T-helper 1 cell treated with Interleukin-12 subunit alpha and Interleukin-12 subunit beta and Interleukin-4 antibody, amounts not matched to agents 30 μg/mL and 1 μg/mL, for 36 hours (primary cell): ENCODE data around the gene FMN1.

Experiments
- H3K27ac Mint-ChIP-seq: one replicate; pipeline ENCODE4 v1.8.0; 2021; ENCODE audit warnings: mild to moderate bottlenecking, mixed read lengths
- H3K27me3 Mint-ChIP-seq: one replicate; pipeline ENCODE4 v1.8.0; 2021; ENCODE audit warnings: low read depth, mixed read lengths
- H3K36me3 Mint-ChIP-seq: one replicate; pipeline ENCODE4 v1.8.0; 2021; ENCODE audit warnings: low read depth, mixed read lengths
- H3K4me1 Mint-ChIP-seq: one replicate; pipeline ENCODE4 v1.8.0; 2021; ENCODE audit warnings: low read depth, mixed read lengths
- H3K4me3 Mint-ChIP-seq: one replicate; pipeline ENCODE4 v1.8.0; 2021; ENCODE audit warnings: mild to moderate bottlenecking, moderate library complexity, mixed read lengths
- H3K9me3 Mint-ChIP-seq: one replicate; pipeline ENCODE4 v1.8.0; 2021; ENCODE audit warnings: mixed read lengths

The FMN1 gene

GRCh38 chr15:33135355-33135781 is 59.1 kb downstream of the FMN1 start:
- H3K9me3 Mint-ChIP-seq, result no peaks in the 10 kb centered on the region
- peaks cover 10% of the 10 kb centered on the region for H3K27me3 Mint-ChIP-seq
- H3K4me3 Mint-ChIP-seq, result no peak overlapping the region
- H3K27ac Mint-ChIP-seq, result no peak overlapping the region
- H3K4me1 Mint-ChIP-seq, result no peaks in the 10 kb centered on the region
- no peaks in the 10 kb centered on the region for H3K36me3 Mint-ChIP-seq

DNA sequence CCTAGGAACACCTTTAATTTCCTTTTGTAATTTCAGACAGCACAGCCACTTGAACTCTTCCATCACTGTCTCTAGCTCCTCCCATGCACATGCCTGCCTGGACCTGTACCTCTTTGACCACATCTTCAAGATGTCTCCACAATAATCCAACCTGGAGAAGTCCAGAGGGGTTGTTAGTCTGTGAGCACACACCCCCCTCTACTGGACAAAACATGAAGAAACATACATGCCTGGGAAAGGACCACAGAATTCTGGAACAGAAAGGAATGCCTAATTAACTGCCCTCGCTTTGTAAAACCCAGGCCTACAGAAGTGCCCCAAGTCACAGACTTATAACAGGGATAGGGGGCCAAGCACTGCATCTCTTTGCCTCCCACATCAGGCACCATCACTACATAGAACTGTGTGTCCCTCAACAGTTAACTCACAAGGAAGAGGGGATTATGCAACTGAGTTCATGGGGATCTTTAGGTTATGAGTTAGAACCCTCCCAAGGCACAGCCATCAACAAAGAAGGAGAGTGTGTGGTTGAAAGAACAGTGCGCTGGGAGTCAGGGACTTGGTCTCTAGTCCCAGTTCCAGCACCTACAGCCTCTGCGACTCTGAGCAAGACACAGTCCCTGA is 61.7 kb downstream of the FMN1 start:
- H3K27ac Mint-ChIP-seq, result no peak overlapping the region

GRCh38 chr15:33132233-33132580 is 62.3 kb downstream of the FMN1 start:
- Mint-ChIP-seq H3K27me3 (peaks cover 4% of the 10 kb centered on the region), H3K4me1 (no peaks in the 10 kb centered on the region), H3K9me3 (no peaks in the 10 kb centered on the region), H3K36me3 (no peaks in the 10 kb centered on the region), H3K27ac (no peak overlapping the region), H3K4me3 (no peak overlapping the region)

More for the DNA sequence above, 61.7 kb downstream of the FMN1 start:
- Mint-ChIP-seq H3K4me1 (no peaks in the 10 kb centered on the region), H3K4me3 (no peak overlapping the region), H3K9me3 (no peaks in the 10 kb centered on the region), H3K27me3 (peaks cover 4% of the 10 kb centered on the region), H3K36me3 (no peaks in the 10 kb centered on the region)

- peaks cover 2% of the 10 kb centered on the region for H3K4me1 Mint-ChIP-seq
- H3K9me3 Mint-ChIP-seq, result no peaks in the 10 kb centered on the region
- peaks cover 4% of the 10 kb centered on the region for H3K27me3 Mint-ChIP-seq
- no peaks in the 10 kb centered on the region for H3K36me3 Mint-ChIP-seq
- no peak overlapping the region for H3K27ac Mint-ChIP-seq
- no peak overlapping the region for H3K4me3 Mint-ChIP-seq
Measured at GRCh38 chr15:33131552-33132232, 62.8 kb downstream of the FMN1 start.

- Mint-ChIP-seq H3K27ac (no peak overlapping the region), H3K27me3 (no peaks in the 10 kb centered on the region), H3K36me3 (no peaks in the 10 kb centered on the region), H3K9me3 (no peaks in the 10 kb centered on the region), H3K4me3 (no peak overlapping the region), H3K4me1 (peaks cover 6% of the 10 kb centered on the region)
Measured at GRCh38 chr15:33126559-33127290, 67.8 kb downstream of the FMN1 start.

GRCh38 chr15:33125894-33126537 is 68.5 kb downstream of the FMN1 start:
- Mint-ChIP-seq H3K4me3 (no peak overlapping the region), H3K36me3 (no peaks in the 10 kb centered on the region), H3K4me1 (peaks cover 6% of the 10 kb centered on the region), H3K27me3 (no peaks in the 10 kb centered on the region), H3K9me3 (no peaks in the 10 kb centered on the region), H3K27ac (no peak overlapping the region)

DNA sequence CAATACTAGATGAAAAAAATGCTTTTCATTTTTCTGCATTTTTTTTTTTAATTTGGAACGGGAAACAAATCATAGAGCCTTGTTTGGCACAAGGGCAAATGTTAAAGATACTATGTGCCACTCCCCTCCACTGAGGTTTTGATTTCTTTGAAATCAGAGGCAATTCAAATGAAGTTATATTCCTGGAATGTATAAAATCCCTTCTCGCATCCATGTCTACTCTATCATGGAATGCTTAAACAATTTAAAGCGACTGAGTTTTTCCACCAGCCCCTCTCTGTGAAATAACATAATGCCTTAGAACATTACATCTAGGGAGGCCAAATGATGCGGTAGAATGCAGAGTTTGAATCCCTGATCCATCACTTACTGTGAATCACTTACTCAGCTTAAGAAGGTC is 69.7 kb downstream of the FMN1 start:
- Mint-ChIP-seq H3K4me1 (peaks cover 6% of the 10 kb centered on the region), H3K9me3 (no peaks in the 10 kb centered on the region), H3K27me3 (no peaks in the 10 kb centered on the region), H3K36me3 (no peaks in the 10 kb centered on the region), H3K27ac (no peak overlapping the region), H3K4me3 (no peak overlapping the region)

DNA sequence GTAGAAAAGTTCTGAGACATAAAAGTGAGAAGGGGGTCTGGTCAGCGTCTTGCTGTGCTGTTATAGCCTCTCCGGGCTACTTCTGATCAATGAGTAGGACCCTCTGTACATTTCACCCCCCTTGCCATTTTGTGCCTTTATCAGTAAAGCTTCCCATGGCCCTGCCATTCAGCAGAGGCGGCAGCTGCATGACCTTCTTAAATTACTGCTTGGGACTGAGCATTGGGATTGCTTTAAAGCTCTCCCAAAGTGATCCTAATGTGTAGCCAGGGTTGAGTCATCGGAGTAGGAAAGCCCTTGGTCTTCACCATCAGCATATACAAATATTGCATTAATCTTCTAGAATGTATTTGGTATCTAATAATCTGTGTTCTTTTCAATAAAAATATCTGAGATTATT is 70.2 kb downstream of the FMN1 start:
- no peak overlapping the region for H3K4me3 Mint-ChIP-seq
- H3K36me3 Mint-ChIP-seq, result no peaks in the 10 kb centered on the region
- H3K27ac Mint-ChIP-seq, result no peak overlapping the region
- no peaks in the 10 kb centered on the region for H3K27me3 Mint-ChIP-seq
- no peaks in the 10 kb centered on the region for H3K9me3 Mint-ChIP-seq
- peaks cover 6% of the 10 kb centered on the region for H3K4me1 Mint-ChIP-seq

DNA sequence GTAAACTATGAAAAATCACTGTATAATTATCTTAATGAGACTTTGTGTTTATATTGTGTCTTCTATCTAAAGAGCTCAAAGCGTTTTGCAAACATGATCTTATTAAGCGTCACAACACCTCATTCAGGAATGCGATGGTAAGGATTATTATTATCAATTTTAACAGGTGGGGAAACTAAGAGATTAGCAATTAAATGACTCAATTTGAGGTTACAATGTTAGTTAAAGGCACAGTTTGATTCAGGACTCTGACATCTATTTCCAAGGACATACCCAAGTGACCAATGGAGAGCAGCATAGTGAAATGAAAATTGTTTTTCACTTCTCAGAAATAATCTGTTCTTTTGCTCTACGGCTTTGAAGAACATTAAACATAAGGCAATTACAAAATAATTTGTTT is 74.6 kb downstream of the FMN1 start:
- no peaks in the 10 kb centered on the region for H3K9me3 Mint-ChIP-seq
- no peaks in the 10 kb centered on the region for H3K36me3 Mint-ChIP-seq
- H3K27ac Mint-ChIP-seq, result no peak overlapping the region
- no peaks in the 10 kb centered on the region for H3K27me3 Mint-ChIP-seq
- no peaks in the 10 kb centered on the region for H3K4me1 Mint-ChIP-seq
- no peak overlapping the region for H3K4me3 Mint-ChIP-seq

DNA sequence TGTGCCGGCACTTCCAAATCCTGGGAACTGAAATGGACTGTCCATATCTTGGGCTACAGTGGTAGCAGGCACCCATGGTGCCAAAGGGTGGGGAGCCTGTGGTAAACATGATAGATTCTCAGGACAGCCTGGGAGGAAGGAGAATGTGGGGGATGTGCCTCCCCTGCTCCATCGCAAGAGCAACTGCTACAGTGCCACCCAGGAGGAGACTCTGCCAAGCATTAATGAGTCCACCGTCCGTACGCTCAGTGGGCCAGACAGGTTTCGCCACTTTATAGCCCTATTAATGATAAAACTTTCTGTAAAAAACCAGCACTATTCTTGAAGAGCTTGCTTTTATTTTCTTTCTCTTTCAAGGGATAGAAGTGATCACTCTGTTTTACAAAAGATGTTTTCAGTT is 75.2 kb downstream of the FMN1 start:
- H3K27ac Mint-ChIP-seq, result no peak overlapping the region
- no peaks in the 10 kb centered on the region for H3K27me3 Mint-ChIP-seq
- H3K36me3 Mint-ChIP-seq, result no peaks in the 10 kb centered on the region
- H3K9me3 Mint-ChIP-seq, result no peaks in the 10 kb centered on the region
- no peak overlapping the region for H3K4me3 Mint-ChIP-seq
- H3K4me1 Mint-ChIP-seq, result no peaks in the 10 kb centered on the region

DNA sequence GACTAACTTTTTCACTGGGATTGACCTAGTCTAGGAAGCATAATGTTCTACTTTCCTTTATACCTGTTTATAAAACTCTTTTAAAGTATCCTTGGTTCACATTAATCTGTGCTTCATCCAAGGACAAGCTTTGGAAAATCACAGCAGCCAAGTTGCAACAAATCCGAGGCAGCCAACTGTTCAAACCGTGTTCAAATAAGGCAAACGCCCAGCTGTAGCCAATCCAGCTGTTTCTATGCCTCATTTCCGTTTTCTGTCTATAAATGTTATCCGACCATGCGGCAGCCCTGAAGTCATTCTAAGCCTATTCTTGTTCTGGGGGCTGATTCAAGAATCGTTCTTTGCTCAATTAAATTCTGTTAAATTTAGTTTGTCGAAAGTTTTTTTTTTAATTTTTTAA is 78.3 kb downstream of the FMN1 start:
- Mint-ChIP-seq H3K4me3 (no peak overlapping the region), H3K27ac (no peak overlapping the region), H3K4me1 (no peaks in the 10 kb centered on the region), H3K36me3 (no peaks in the 10 kb centered on the region), H3K9me3 (no peaks in the 10 kb centered on the region), H3K27me3 (peaks cover 5% of the 10 kb centered on the region)

- no peak overlapping the region for H3K27ac Mint-ChIP-seq
- H3K4me3 Mint-ChIP-seq, result no peak overlapping the region
- H3K9me3 Mint-ChIP-seq, result no peaks in the 10 kb centered on the region
- H3K27me3 Mint-ChIP-seq, result peaks cover 5% of the 10 kb centered on the region
- H3K4me1 Mint-ChIP-seq, result no peaks in the 10 kb centered on the region
- H3K36me3 Mint-ChIP-seq, result no peaks in the 10 kb centered on the region
Measured at GRCh38 chr15:33115191-33115861, 79.2 kb downstream of the FMN1 start.

- no peaks in the 10 kb centered on the region for H3K36me3 Mint-ChIP-seq
- H3K4me1 Mint-ChIP-seq, result no peaks in the 10 kb centered on the region
- no peak overlapping the region for H3K4me3 Mint-ChIP-seq
- H3K27ac Mint-ChIP-seq, result no peak overlapping the region
- H3K9me3 Mint-ChIP-seq, result no peaks in the 10 kb centered on the region
- H3K27me3 Mint-ChIP-seq, result peaks cover 8% of the 10 kb centered on the region
Measured at GRCh38 chr15:33114374-33114717, 80.2 kb downstream of the FMN1 start.

DNA sequence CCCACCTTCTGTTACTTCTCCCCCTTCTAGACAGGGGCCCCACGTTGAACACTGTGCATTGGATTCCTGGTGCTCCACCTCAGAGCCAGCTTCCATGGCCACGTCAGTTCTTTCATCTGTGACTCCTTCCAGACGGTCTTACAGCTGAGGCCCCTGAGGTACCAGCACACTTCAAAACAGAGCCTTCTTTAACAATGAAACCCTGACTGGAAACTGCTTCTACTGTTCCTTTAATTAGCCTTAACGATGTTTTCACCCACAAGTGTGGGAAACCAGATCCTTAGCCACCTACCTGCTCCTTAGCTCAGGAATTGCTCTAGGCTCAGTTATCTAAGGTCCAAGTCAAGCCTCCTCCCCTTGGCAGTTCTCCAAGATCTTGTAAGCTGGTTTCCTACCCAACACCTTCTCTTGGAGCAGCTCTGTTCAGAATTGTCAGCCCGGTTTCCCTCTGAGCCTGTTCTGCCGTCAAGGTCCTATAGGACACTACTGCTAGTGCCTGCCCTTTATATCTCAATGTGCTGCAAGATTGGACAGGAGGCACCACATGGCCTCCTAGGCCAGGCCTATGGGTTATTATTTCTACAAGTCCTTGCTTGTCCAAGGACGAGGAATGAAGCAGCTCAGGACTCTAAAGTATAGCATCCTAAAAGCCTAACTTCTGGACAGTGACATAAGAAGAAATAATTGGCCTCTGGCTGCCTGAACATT is 80.7 kb downstream of the FMN1 start:
- Mint-ChIP-seq H3K27me3 (peaks cover 11% of the 10 kb centered on the region), H3K4me3 (no peak overlapping the region), H3K9me3 (no peaks in the 10 kb centered on the region), H3K4me1 (no peaks in the 10 kb centered on the region), H3K27ac (no peak overlapping the region), H3K36me3 (no peaks in the 10 kb centered on the region)
